Transverse colon (tissue), 4 donors: ENCODE measurements around the gene RNF13. TPM values are rescaled to one million over a fixed set of nuclear protein-coding genes. Genes with fewer than 3 reads are reported as not detected.

Experiments
- DNase-seq: peaks from one replicate; pipeline ENCODE4 v3.0.0-alpha.2; 2019
- H3K27ac ChIP-seq, 4 donors: fragments of 200-600 bp; sonication (generic); 2 replicates each; pipeline ENCODE4 v1.5.1; 2016 to 2018; ENCODE audit warnings: inconsistent platforms in 4 of 4
- H3K27me3 ChIP-seq: fragments of 200-600 bp; sonication (generic); 2 replicates; pipeline ENCODE4 v1.5.1; 2017; ENCODE audit warnings: inconsistent platforms
- H3K36me3 ChIP-seq, 4 donors: fragments of 200-600 bp; sonication (generic); 2 replicates each; pipeline ENCODE4 v1.5.1; 2017 to 2019; ENCODE audit warnings: inconsistent platforms in 4 of 4
- H3K4me1 ChIP-seq, 4 donors: fragments of 200-600 bp; sonication (generic); 2 replicates each; pipeline ENCODE4 v1.5.1; 2017 to 2020; ENCODE audit warnings: inconsistent platforms in 4 of 4
- H3K4me3 ChIP-seq, 4 donors: fragments of 200-600 bp; sonication (generic); 1 replicate in 1 of 4; 2 replicates in 3 of 4; pipeline versions ENCODE4 v1.5.1 to v1.6.1; 2017 to 2019; ENCODE audit warnings: inconsistent platforms in 4 of 4
- H3K9me3 ChIP-seq, 2 donors: fragments of 200-600 bp; sonication (generic); 2 replicates each; pipeline ENCODE4 v1.5.1; 2017 to 2019; ENCODE audit warnings: inconsistent platforms in 2 of 2
- EP300 ChIP-seq: sonication (generic); formaldehyde crosslinking; IDR thresholded peaks from one replicate; pipeline ENCODE4 v1.6.1; 2017; ENCODE audit warnings: antibody characterized with exemption, low read depth
- POLR2A ChIP-seq: fragments of 450-650 bp; IDR thresholded peaks from one replicate; pipeline ENCODE4 v1.6.1; 2016; ENCODE audit warnings: antibody characterized with exemption, mild to moderate bottlenecking, moderate library complexity
- POLR2AphosphoS5 ChIP-seq, 3 donors: sonication (generic); formaldehyde crosslinking; IDR thresholded peaks; one replicate each; pipeline ENCODE4 v1.6.1; 2016; ENCODE audit warnings: antibody characterized with exemption in 3 of 3
- WGBS, 2 donors: methylation state at CpG; one replicate each; pipeline ENCODE4 v1.1.5; 2018; ENCODE audit warnings: low coverage in 1 of 2; 5-methylcytosine and 5-hydroxymethylcytosine counted together
- in situ Hi-C, 4 donors: fragments of 200-750 bp; cut with MboI; loops; one replicate each; pipeline versions ENCODE4 v1.15.0 to v1.15.1; 2017; ENCODE audit warnings: low sequenced_read_pairs in 3 of 4, low pct_ligation_motif_present in 1 of 4, low pct_unique_long_range_greater_than_20kb in 1 of 4
- intact Hi-C: fragments of 100-400 bp; cut with DNase I; formaldehyde crosslinking; loops from one replicate; pipeline ENCODE4 v1.15.1; 2023; ENCODE audit warnings: low total_unique reads
- total RNA-seq, 4 donors: library from RNA; depleted of rRNA; stranded (reverse); fragments of >200 nt; gene quantifications; one replicate each; pipeline ENCODE4 v1.1.0, GENCODE V29; 2016
- TF ChIP-seq, protein P1 (sequence below), 5 experiments: fragments of 200-600 bp in 3 of 5; fragments of 450-650 bp in 2 of 5; sonication (generic) in 3 of 5; IDR thresholded peaks; 1 replicate in 2 of 5; 2 replicates in 3 of 5; pipeline ENCODE4 v1.5.1; 2016 to 2017; ENCODE audit warnings: antibody characterized with exemption in 5 of 5, inconsistent platforms in 3 of 5, mild to moderate bottlenecking in 2 of 5, moderate library complexity in 1 of 5

RNF13 gene
- total RNA-seq, 4 donors from 2014 or later: 18.3 to 68.6 (median 42.8) TPM

DNA sequence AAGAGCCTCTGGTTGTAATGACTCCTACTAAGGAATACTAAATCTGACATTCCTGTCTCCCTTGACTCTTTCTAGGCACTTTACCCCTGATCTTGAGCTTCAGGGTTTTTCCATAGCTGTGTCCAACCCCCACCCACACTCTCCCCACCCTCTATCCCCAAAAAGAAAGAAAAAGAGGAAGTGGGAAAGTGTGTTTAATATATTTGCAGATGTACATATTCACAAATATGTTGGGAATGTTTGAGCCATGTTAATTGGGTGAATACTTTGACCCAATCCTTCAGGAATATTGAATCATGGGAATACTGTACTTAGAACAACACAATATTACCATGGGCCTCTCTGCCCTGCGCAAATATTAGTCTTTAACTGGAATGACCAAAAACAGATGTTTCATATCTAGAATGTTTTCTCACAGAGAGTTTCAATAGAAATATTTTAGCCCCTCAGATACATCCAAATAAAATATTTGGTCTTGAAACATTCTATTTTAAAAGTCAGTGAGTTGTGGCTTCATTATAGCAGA lies 177.5 kb downstream of the RNF13 start:
- Histone ChIP-seq H3K4me1 (no peaks in the 10 kb centered on the region), H3K36me3 (no peaks in the 10 kb centered on the region), H3K4me3 (no peak overlapping the region), H3K27ac (no peak overlapping the region), H3K27me3 (no peaks in the 10 kb centered on the region), H3K9me3 (peaks cover 10 to 13% of the 10 kb centered on the region in 2 donors)
- TF ChIP-seq, protein P1, sequence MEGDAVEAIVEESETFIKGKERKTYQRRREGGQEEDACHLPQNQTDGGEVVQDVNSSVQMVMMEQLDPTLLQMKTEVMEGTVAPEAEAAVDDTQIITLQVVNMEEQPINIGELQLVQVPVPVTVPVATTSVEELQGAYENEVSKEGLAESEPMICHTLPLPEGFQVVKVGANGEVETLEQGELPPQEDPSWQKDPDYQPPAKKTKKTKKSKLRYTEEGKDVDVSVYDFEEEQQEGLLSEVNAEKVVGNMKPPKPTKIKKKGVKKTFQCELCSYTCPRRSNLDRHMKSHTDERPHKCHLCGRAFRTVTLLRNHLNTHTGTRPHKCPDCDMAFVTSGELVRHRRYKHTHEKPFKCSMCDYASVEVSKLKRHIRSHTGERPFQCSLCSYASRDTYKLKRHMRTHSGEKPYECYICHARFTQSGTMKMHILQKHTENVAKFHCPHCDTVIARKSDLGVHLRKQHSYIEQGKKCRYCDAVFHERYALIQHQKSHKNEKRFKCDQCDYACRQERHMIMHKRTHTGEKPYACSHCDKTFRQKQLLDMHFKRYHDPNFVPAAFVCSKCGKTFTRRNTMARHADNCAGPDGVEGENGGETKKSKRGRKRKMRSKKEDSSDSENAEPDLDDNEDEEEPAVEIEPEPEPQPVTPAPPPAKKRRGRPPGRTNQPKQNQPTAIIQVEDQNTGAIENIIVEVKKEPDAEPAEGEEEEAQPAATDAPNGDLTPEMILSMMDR (IDR thresholded peaks at IDR 0.05): no peak
- TF ChIP-seq EP300 (no peak), POLR2A (no peak), POLR2AphosphoS5 (IDR thresholded peaks at IDR 0.05) (no peak)
- DNase-seq: no peak
- intact Hi-C loops (no loop called here), in situ Hi-C loops (loop anchor here in 2 of 4 donors (25.0 kb wide), 1 partner anchor 197 kb away; no protein-coding TSS in a partner anchor)
- 73 to 84% methylated on average over 1 of the region's 1 CpG for WGBS, 2 donors

DNA sequence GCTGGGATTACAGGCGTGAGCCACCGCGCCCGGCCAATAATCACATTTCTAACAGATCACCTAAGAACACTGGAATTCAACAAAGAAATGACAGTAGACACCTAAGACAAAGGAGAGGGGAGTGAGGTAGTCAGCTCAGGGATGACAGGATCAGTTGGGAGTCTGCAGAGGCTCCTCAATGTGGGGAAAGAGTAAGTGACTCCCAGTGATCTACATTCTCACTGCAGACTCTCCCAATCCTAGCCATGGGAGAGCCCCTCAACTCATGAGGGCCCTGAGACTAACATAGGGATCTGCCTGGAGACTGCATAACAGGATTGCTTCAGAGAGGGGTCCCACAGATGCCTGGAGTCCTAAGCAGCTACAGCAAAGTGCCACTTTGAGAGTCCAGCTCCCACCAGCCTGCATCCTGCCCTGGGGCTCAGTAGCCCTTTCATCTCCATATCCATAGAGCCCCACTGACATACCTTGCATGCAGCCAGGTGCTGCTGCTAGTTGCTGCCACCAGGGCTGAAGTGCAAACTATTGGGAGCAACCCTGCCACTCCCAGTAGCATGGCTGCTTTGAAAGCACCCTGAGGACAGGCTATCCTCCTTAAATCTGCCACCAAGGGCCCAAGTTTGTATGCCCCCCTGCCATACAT lies 179.5 kb downstream of the RNF13 start:
- H3K4me1 ChIP-seq: no peaks in the 10 kb centered on the region
- no peaks in the 10 kb centered on the region for H3K27me3 ChIP-seq
- intact Hi-C loops (no loop called here), in situ Hi-C loops (loop anchor here in 2 of 4 donors (25.0 kb wide), 1 partner anchor 195 kb away; no protein-coding TSS in a partner anchor)
- TF ChIP-seq, protein P1 (IDR thresholded peaks at IDR 0.05): no peak
- no peak for TF ChIP-seq POLR2AphosphoS5 (IDR thresholded peaks at IDR 0.05)
- no peak for TF ChIP-seq POLR2A
- no peak for TF ChIP-seq EP300
- no peak overlapping the region for H3K27ac ChIP-seq
- 96% methylated on average over 4 of the region's 4 CpGs; no CpG with 5 or more reads in 1 of the 2 donors for WGBS, 2 donors
- no peak for DNase-seq
- peaks cover 10 to 13% of the 10 kb centered on the region in 2 donors for H3K9me3 ChIP-seq
- no peak overlapping the region for H3K4me3 ChIP-seq
- H3K36me3 ChIP-seq: no peaks in the 10 kb centered on the region

DNA sequence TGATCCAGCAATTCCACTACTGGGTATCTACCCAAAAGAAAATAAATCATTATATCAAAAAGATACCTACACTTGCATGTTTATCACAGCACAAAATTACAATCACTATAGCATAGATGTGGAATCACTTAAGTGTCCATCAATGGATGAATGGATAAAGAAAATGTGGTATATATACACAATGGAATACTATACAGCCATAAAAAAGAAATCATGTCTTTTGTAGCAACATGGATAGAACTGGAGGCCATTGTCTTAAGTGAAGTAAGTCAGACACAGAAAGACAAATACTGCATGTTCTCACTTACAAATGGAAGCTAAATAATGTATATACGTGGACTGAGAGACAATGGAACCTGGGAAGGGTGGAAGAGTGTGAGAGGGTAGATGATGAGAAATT lies 185.9 kb downstream of the RNF13 start:
- Histone ChIP-seq H3K9me3 (peaks cover 10 to 13% of the 10 kb centered on the region in 2 donors), H3K4me1 (no peaks in the 10 kb centered on the region), H3K27ac (no peak overlapping the region), H3K27me3 (no peaks in the 10 kb centered on the region), H3K36me3 (no peaks in the 10 kb centered on the region), H3K4me3 (no peak overlapping the region)
- in situ Hi-C loops: loop anchor here in 2 of 4 donors (25.0 kb wide), 1 partner anchor 188 kb away; no protein-coding TSS in a partner anchor
- WGBS, 2 donors: 75 to 100% methylated on average over 1 of the region's 1 CpG
- TF ChIP-seq EP300 (no peak), POLR2AphosphoS5 (IDR thresholded peaks at IDR 0.05) (no peak)
- no peak for DNase-seq
- intact Hi-C loops: no loop called here

DNA sequence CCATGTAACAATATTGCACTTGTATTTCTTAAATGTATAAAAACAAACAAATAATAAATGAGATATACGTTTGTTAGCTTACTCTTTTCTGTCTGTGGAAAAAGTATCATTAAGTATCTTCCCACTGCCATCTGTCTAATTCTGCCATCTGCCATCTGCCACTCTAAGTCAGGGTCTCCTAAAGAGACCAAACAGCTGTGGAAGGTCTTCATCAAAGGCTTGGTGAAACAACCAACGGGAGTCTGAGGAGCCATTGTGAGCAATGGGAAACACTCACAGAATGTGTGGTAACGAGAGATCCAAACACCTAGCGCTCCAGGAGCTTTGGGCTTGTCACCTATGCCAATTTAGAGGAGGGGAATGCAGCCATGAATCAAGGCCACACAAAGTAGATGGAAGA lies 186.4 kb downstream of the RNF13 start:
- Histone ChIP-seq H3K4me3 (no peak overlapping the region), H3K27me3 (no peaks in the 10 kb centered on the region), H3K27ac (no peak overlapping the region), H3K36me3 (no peaks in the 10 kb centered on the region), H3K9me3 (peaks cover 8 to 10% of the 10 kb centered on the region in 2 donors), H3K4me1 (no peaks in the 10 kb centered on the region)
- no peak for DNase-seq
- in situ Hi-C loops (loop anchor here in 2 of 4 donors (25.0 kb wide), 1 partner anchor 188 kb away; no protein-coding TSS in a partner anchor), intact Hi-C loops (no loop called here)
- no peak for TF ChIP-seq POLR2AphosphoS5 (IDR thresholded peaks at IDR 0.05)
- no peak for TF ChIP-seq POLR2A
- TF ChIP-seq, protein P1 (IDR thresholded peaks at IDR 0.05): no peak
- TF ChIP-seq EP300: no peak
- 84 to 100% methylated on average over 2 to 4 of the region's 4 CpGs for WGBS, 2 donors
